ENCODE measurements around the gene CLDN14.

GRCh38 chr21:36464590-36464989 lies 15.3 kb downstream of the CLDN14 start:
- no peak for TF ChIP-seq GATA3 (IDR thresholded peaks at IDR 0.05; ENCODE audit: low read depth, low read length)
- no peak for TF ChIP-seq GATA2 (IDR thresholded peaks at IDR 0.05; ENCODE audit: low read depth, low read length)

Data from SH-SY5Y (cell line).